GM19099 (cell line): ENCODE measurements around the gene LYRM1.

Experiments used
- POLR2A ChIP-seq: IDR thresholded peaks from 3 replicates; pipeline ENCODE4 v1.6.1; 2011; ENCODE audit warnings: low read depth; ENCODE audit not compliant: insufficient read length; ENCODE audit errors: extremely low read depth

Gene LYRM1

GRCh38 chr16:20870122-20870820, 30.3 kb upstream of the LYRM1 start:
- no peak for TF ChIP-seq POLR2A

DNA sequence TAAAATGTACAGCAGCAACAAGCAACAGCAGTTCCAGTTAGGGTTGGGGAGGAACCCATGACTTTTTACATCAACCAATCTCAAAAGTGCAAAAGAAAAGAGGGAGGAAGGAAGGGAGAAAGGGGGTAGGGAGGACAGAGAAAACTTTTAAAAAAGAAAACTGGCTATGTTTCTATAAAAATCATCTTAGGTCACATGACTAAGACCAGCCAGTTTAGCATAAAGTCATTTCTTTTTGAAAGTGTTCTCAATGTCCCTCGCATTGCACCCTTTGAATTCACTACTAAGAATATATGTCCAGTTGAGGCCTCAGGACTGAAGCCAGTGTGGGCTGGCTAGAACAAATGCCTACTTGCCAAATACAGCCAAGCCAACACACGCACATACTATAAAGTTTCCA, 29.3 kb upstream of the LYRM1 start:
- TF ChIP-seq POLR2A, result no peak

DNA sequence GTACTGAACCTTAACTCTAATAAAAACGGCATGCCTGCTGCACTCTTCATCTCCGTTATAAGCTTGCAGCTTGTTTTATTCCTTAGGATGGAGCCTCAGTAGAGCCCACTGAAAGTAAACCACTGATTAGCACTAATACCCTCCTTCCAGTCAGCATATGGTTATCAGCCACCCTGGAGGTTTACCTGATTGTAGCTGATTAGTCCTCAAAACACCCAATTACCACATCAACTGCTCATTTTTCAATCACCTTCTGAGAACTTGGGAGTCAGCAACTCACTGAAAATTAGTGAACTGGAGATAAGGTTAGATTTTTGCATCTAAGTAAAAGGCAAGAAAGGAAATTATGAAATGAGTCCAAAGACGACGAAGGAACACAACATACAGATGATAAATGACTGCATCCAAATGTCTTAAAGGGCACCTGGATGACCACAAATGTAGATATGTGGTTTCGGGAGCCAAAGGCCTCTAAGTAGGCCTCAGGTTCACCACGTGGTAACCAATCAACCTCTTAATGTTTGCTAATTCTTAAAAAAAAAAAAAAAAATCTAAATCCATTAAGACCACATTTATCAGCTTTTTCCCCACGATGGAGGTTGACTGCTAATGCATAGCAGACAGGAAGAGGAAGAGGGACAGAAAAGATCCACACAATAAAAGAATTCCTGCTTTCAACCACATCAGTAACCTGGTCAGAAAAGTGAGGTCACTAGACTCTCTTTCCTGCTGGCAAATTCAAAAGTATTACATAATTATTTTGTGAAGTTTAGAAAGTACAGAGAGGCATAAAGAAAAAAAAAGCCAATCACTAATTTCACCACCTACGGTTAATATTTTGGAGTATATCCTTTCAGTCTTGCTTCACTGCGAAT, 28.4 kb upstream of the LYRM1 start:
- no peak for TF ChIP-seq POLR2A

GRCh38 chr16:20873331-20873730, 27.2 kb upstream of the LYRM1 start:
- no peak for TF ChIP-seq POLR2A

- no peak for TF ChIP-seq POLR2A
These were observed 26.4 kb upstream of the LYRM1 start for GRCh38 chr16:20874088-20874581.

DNA sequence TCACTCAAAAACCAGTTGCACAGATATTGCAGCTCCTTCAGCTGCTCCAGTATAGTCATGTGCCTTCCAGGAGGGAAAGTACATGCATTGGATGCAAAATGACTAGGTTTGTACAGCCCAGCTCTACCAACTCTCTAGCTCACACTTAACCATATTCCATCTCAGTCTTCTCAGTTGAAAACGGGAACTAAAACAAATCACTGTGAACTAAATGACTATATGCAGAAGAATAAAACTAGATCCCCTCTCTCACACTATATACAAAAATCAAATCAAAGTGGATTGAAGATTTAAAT, 25.3 kb upstream of the LYRM1 start:
- TF ChIP-seq POLR2A, result no peak

DNA sequence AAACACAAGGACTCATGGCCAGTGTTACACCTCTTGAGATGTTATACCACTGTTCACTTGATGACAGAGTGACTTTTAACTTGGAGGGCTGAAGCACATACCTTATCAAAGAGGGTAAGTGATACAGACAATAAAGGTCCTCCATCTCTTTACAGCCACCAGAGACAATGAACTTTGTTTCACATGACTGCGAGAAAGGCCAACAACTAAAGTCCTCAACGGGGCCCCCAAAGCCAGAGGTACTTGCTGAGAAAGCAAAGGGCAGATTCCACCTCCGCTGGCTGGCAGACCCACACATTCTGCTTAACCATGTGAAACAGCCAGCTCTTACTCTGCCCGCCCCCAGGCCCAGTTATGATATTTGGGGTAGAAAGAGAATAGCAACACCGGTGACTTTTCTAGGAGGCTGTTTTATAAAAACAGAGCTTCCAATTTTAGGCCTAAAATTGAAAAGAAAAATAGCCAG, 21.9 kb upstream of the LYRM1 start:
- TF ChIP-seq POLR2A, result no peak

GRCh38 chr16:20879175-20880040, 21.2 kb upstream of the LYRM1 start:
- no peak for TF ChIP-seq POLR2A

GRCh38 chr16:20880867-20881502, 19.6 kb upstream of the LYRM1 start:
- TF ChIP-seq POLR2A, result no peak

GRCh38 chr16:20881503-20881878, 19.1 kb upstream of the LYRM1 start:
- TF ChIP-seq POLR2A, result no peak

DNA sequence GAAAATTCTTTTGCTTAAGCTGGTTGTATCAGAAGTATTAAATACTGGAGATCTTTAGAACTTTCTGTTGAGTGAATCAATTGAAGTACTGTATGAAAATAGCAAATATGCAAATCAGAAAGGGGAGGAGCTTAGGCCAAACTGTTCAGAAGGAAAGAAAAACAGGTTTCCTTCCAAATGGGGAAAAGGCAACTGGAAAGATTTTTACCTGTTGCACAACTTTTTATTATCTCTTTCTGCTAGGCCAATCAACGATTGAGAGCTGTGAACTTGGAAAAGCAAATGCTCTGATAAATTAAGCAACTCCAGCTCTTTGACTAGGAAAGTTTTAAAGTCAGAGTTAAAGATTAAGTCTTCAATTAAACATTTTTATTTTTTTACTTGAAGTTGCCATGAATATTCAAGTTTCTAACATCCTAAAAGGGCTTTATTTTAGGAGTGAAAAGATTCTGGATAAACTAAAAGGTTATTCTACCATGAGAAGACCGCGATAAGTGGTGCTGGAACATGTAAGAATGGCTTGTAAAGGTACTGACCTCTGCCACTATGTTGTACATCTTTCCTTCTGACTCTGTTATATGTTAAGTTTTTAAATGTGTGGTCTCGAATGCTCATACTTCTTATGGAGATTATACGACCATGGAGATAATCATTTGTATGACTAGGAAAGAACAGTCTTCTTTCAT, 16.9 kb upstream of the LYRM1 start:
- TF ChIP-seq POLR2A, result no peak

- TF ChIP-seq POLR2A, result no peak
These were observed 16.4 kb upstream of the LYRM1 start for GRCh38 chr16:20884240-20884556.

DNA sequence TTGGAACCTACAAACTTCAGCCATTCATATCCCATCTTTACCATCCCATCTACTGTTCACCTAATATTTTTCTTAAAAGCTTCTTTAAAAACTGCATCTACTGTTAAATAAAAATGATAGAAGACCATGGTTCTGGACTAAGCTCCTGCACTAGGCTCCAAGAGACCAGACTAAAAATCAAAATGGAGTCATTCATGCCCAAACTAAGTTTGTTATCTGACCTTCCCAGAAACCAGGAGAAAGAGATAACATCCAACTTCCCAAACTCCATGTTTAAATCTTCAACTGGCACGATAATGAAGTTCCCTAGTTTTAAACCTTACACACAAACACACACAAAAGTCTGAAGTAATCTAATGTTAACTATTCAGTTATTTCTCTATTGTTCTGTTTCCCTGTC, 14.3 kb upstream of the LYRM1 start:
- TF ChIP-seq POLR2A, result no peak

- TF ChIP-seq POLR2A, result no peak
These were observed 13.4 kb upstream of the LYRM1 start for GRCh38 chr16:20887207-20887606.

- TF ChIP-seq POLR2A, result no peak
These were observed 10.8 kb upstream of the LYRM1 start for GRCh38 chr16:20889625-20890275.

- no peak for TF ChIP-seq POLR2A
These were observed 6.2 kb upstream of the LYRM1 start for GRCh38 chr16:20894388-20894787.
